Sigmoid colon (tissue), 7 donors: ENCODE data around the gene TOP2A. TPM values are rescaled to one million over a fixed set of nuclear protein-coding genes. Genes with fewer than 3 reads are reported as not detected.

Experiments used
- DNase-seq: peaks from one replicate; pipeline ENCODE4 v3.0.0-alpha.2; 2019
- H3K27ac ChIP-seq, 4 donors: fragments of 200-600 bp; sonication (generic); one replicate each; pipeline ENCODE4 v1.5.1; 2016 to 2019; ENCODE audit warnings: mild to moderate bottlenecking in 1 of 4
- H3K27me3 ChIP-seq, 3 donors: fragments of 200-600 bp; sonication (generic); one replicate each; pipeline ENCODE4 v1.5.1; 2019; ENCODE audit warnings: mild to moderate bottlenecking in 1 of 3
- H3K36me3 ChIP-seq, 4 donors: fragments of 200-600 bp; sonication (generic); one replicate each; pipeline ENCODE4 v1.5.1; 2016 to 2019
- H3K4me1 ChIP-seq, 4 donors: fragments of 200-600 bp; sonication (generic); one replicate each; pipeline ENCODE4 v1.5.1; 2017 to 2019
- H3K4me3 ChIP-seq, 4 donors: fragments of 200-600 bp; sonication (generic); one replicate each; pipeline ENCODE4 v1.5.1; 2017 to 2019; ENCODE audit warnings: mild to moderate bottlenecking in 2 of 4, moderate library complexity in 1 of 4
- H3K9me3 ChIP-seq, 4 donors: fragments of 200-600 bp in 3 of 4; sonication (generic) in 3 of 4; one replicate each; pipeline versions ENCODE4 v1.5.1 to v1.6.1; 2013 to 2019
- EP300 ChIP-seq, 4 donors: sonication (generic); formaldehyde crosslinking; IDR thresholded peaks; one replicate each; pipeline ENCODE4 v1.6.1; 2017; ENCODE audit warnings: antibody characterized with exemption in 4 of 4
- POLR2A ChIP-seq, 2 donors: fragments of 450-650 bp; IDR thresholded peaks; one replicate each; pipeline ENCODE4 v1.6.1; 2016; ENCODE audit warnings: antibody characterized with exemption in 2 of 2, mild to moderate bottlenecking in 2 of 2, moderate library complexity in 2 of 2
- POLR2AphosphoS5 ChIP-seq, 4 donors: sonication (generic); formaldehyde crosslinking; IDR thresholded peaks; one replicate each; pipeline ENCODE4 v1.6.1; 2017; ENCODE audit warnings: antibody characterized with exemption in 4 of 4
- WGBS, 2 donors: extraction: QIAGEN DNeasy Blood & Tissue Kit; methylation state at CpG; one replicate each; pipeline ENCODE4 v1.1.7; 2013; 5-methylcytosine and 5-hydroxymethylcytosine counted together
- intact Hi-C: fragments of 100-400 bp; cut with DNase I; formaldehyde crosslinking; loops from one replicate; pipeline ENCODE4 v1.15.1; 2023
- polyA plus RNA-seq, 3 donors: library from polyadenylated mRNA; stranded (reverse); fragments of 200-250 nt; gene quantifications; one replicate each; pipeline ENCODE4 v1.2.3, GENCODE V29; 2013
- total RNA-seq, 4 donors: library from RNA; depleted of rRNA; stranded (reverse); fragments of >200 nt; gene quantifications; one replicate each; pipeline ENCODE4 v1.1.0, GENCODE V29; 2016
- TF ChIP-seq, protein P1 (sequence below), 4 experiments: fragments of 450-650 bp in 3 of 4; fragments of 200-600 bp in 1 of 4; IDR thresholded peaks; one replicate each; pipeline ENCODE4 v1.5.1; 2016 to 2019; ENCODE audit warnings: antibody characterized with exemption in 4 of 4, mild to moderate bottlenecking in 3 of 4, moderate library complexity in 2 of 4
- donor health status: healthy with polysubstance abuse.
- donor health status: Bipolar disorder and iron deficiency.
- donor health status: healthy.

The TOP2A gene
- total and polyA plus RNA-seq, 7 donors = 0.33 to 28.7 (median 2.1) TPM

- H3K9me3 ChIP-seq = no peaks in the 10 kb centered on the region
- H3K4me1 ChIP-seq = peaks cover 0 to 83% (median 77%) of the 10 kb centered on the region in 4 donors
- 30 to 38% methylated on average over 7 of the region's 7 CpGs for WGBS, 2 donors
- TF ChIP-seq POLR2A (IDR thresholded peaks at IDR 0.05) (no peak), POLR2AphosphoS5 (IDR thresholded peaks at IDR 0.05) (peak in 1 of 4 donors; percentile 17)
- H3K27me3 ChIP-seq = no peaks in the 10 kb centered on the region
- DNase-seq = no peak
- intact Hi-C loops = loop anchor here (2.0 to 5.0 kb wide), 2 partner anchors 142 to 242 kb away; partner anchors contain the start of gene NR1D1
- H3K36me3 ChIP-seq = peaks cover 0 to 4% (median 0%) of the 10 kb centered on the region in 4 donors
- peak overlapping the region; percentile 61 to 83 (median 82) for H3K4me3 ChIP-seq
- H3K27ac ChIP-seq = peak overlapping the region; percentile 94 to 99 (median 96)
These were observed 73.1 kb downstream of the TOP2A start for GRCh38 chr17:40344421-40345160.

- peak overlapping the region; percentile 61 to 83 (median 82) for H3K4me3 ChIP-seq
- intact Hi-C loops = loop anchor here (2.0 to 5.0 kb wide), 3 partner anchors 25 to 241 kb away; partner anchors contain the start of gene NR1D1
- H3K36me3 ChIP-seq = no peaks in the 10 kb centered on the region
- H3K9me3 ChIP-seq = no peaks in the 10 kb centered on the region
- no peak for DNase-seq
- 16 to 37% methylated on average over 15 of the region's 15 CpGs for WGBS, 2 donors
- H3K4me1 ChIP-seq = peaks cover 0 to 82% (median 73%) of the 10 kb centered on the region in 4 donors
- no peaks in the 10 kb centered on the region for H3K27me3 ChIP-seq
- peak overlapping the region; percentile 94 to 99 (median 96) for H3K27ac ChIP-seq
- TF ChIP-seq, protein P1, sequence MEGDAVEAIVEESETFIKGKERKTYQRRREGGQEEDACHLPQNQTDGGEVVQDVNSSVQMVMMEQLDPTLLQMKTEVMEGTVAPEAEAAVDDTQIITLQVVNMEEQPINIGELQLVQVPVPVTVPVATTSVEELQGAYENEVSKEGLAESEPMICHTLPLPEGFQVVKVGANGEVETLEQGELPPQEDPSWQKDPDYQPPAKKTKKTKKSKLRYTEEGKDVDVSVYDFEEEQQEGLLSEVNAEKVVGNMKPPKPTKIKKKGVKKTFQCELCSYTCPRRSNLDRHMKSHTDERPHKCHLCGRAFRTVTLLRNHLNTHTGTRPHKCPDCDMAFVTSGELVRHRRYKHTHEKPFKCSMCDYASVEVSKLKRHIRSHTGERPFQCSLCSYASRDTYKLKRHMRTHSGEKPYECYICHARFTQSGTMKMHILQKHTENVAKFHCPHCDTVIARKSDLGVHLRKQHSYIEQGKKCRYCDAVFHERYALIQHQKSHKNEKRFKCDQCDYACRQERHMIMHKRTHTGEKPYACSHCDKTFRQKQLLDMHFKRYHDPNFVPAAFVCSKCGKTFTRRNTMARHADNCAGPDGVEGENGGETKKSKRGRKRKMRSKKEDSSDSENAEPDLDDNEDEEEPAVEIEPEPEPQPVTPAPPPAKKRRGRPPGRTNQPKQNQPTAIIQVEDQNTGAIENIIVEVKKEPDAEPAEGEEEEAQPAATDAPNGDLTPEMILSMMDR (IDR thresholded peaks at IDR 0.05) = no peak
- TF ChIP-seq POLR2AphosphoS5 (IDR thresholded peaks at IDR 0.05) = peak in 1 of 4 donors; percentile 16
These were observed 74.2 kb downstream of the TOP2A start for GRCh38 chr17:40343219-40344119.

DNA sequence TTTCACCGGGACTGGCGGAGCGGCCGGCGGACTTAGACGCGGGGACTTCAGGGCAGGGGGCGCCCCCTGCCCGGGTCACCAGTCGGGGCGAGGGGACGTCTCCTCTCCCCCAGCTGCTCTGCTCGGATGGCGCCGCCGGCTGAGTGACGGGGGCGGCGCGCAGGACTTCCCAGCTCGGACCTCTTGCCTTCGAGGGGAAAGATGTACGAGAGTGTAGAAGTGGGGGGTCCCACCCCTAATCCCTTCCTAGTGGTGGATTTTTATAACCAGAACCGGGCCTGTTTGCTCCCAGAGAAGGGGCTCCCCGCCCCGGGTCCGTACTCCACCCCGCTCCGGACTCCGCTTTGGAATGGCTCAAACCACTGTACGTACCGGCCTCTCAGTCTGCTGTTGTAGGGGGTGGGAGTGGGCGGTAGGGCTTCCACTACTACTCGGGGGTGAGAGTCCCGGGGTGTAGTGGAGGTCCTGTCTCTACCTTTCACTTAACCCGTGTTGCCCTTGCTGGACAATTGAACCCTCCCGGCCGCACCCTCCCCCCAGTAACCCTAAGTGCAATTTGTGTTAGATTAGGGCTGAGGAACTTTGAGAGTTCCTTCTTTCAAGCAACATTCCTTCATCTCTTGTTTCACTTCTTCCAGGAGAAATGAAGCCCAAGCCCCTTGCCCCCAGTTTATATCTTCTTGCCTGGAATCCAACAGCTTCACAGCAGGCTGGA is 75.0 kb downstream of the TOP2A start:
- intact Hi-C loops = loop anchor here (2.0 to 5.0 kb wide), 2 partner anchors 24 to 240 kb away; partner anchors contain the start of gene NR1D1
- TF ChIP-seq POLR2A (IDR thresholded peaks at IDR 0.05) (peak in 1 of 2 donors; percentile 11), POLR2AphosphoS5 (IDR thresholded peaks at IDR 0.05) (no peak), EP300 (IDR thresholded peaks at IDR 0.05) (no peak)
- TF ChIP-seq, protein P1 (IDR thresholded peaks at IDR 0.05) = no peak
- 5 to 13% methylated on average over 38 of the region's 38 CpGs for WGBS, 2 donors
- no peak for DNase-seq
- Histone ChIP-seq H3K27me3 (no peaks in the 10 kb centered on the region), H3K4me3 (peak overlapping the region; percentile 61 to 83 (median 82)), H3K27ac (peak overlapping the region; percentile 94 to 99 (median 96)), H3K9me3 (no peaks in the 10 kb centered on the region), H3K4me1 (peaks cover 0 to 80% (median 68%) of the 10 kb centered on the region in 4 donors), H3K36me3 (no peaks in the 10 kb centered on the region)

GRCh38 chr17:40341808-40342503 is 75.7 kb downstream of the TOP2A start:
- peak; percentile 75 to 88 (median 84) for TF ChIP-seq POLR2AphosphoS5 (IDR thresholded peaks at IDR 0.05)
- peak; percentile 38 to 58 for TF ChIP-seq POLR2A (IDR thresholded peaks at IDR 0.05)
- TF ChIP-seq EP300 (IDR thresholded peaks at IDR 0.05) = no peak
- TF ChIP-seq, protein P1 (IDR thresholded peaks at IDR 0.05) = no peak
- Histone ChIP-seq H3K36me3 (no peaks in the 10 kb centered on the region), H3K9me3 (no peaks in the 10 kb centered on the region), H3K27ac (peak overlapping the region; percentile 94 to 99 (median 96)), H3K4me3 (peak overlapping the region; percentile 61 to 83 (median 82)), H3K4me1 (peaks cover 0 to 80% (median 65%) of the 10 kb centered on the region in 4 donors), H3K27me3 (no peaks in the 10 kb centered on the region)
- intact Hi-C loops = loop anchor here (2.0 to 5.0 kb wide), 2 partner anchors 23 to 240 kb away; partner anchors contain the start of gene NR1D1
- DNase-seq = peak; percentile 92
- 2% methylated on average over 55 of the region's 55 CpGs for WGBS, 2 donors
